ENCODE results near the gene ADRA1B.

DNA sequence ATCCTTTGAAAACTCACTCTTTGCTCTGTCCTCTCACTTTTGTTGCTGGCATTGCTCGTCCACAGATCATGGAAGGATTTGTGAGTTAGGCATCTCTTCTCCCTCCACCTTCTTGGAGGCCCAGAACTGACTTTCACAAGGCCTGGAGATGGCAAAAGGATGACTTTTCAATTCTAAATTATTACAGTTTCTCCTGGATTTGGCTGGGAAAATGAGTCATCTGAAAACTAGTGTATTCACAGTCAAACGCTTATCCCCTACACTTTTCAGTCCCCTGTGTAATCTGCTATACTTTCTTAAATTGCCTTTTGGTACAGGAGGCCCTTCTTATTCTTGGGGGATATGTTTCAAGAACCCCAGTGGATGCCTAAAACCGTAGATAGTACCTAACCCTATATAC lies 35.6 kb downstream of the ADRA1B start:
- TF ChIP-seq CTCF (IDR thresholded peaks at IDR 0.05; ENCODE audit: insufficient read depth, low read length) (no peak), POLR2AphosphoS5 (IDR thresholded peaks at IDR 0.05; ENCODE audit: low read depth) (no peak)
- TF ChIP-seq, protein P1, sequence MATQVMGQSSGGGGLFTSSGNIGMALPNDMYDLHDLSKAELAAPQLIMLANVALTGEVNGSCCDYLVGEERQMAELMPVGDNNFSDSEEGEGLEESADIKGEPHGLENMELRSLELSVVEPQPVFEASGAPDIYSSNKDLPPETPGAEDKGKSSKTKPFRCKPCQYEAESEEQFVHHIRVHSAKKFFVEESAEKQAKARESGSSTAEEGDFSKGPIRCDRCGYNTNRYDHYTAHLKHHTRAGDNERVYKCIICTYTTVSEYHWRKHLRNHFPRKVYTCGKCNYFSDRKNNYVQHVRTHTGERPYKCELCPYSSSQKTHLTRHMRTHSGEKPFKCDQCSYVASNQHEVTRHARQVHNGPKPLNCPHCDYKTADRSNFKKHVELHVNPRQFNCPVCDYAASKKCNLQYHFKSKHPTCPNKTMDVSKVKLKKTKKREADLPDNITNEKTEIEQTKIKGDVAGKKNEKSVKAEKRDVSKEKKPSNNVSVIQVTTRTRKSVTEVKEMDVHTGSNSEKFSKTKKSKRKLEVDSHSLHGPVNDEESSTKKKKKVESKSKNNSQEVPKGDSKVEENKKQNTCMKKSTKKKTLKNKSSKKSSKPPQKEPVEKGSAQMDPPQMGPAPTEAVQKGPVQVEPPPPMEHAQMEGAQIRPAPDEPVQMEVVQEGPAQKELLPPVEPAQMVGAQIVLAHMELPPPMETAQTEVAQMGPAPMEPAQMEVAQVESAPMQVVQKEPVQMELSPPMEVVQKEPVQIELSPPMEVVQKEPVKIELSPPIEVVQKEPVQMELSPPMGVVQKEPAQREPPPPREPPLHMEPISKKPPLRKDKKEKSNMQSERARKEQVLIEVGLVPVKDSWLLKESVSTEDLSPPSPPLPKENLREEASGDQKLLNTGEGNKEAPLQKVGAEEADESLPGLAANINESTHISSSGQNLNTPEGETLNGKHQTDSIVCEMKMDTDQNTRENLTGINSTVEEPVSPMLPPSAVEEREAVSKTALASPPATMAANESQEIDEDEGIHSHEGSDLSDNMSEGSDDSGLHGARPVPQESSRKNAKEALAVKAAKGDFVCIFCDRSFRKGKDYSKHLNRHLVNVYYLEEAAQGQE (IDR thresholded peaks at IDR 0.05; ENCODE audit: insufficient replicate concordance, low read depth): no peak

All from HL-60 (cell line).